SK-N-SH (cell line): ENCODE data around the gene TSPAN11. TPM values are rescaled to one million over a fixed set of nuclear protein-coding genes. Genes with fewer than 3 reads are reported as not detected.
A peak's percentile ranks its signal among the peaks of the same experiment; 100 is the strongest.

Source experiments
- CTCF ChIA-PET: fragments of 300-600, 350-600 bp; formaldehyde crosslinking; extraction: SDS; loops from one replicate; lab custom pipeline; 2021; lab: Yijun Ruan, JAX
- POLR2A ChIA-PET: fragments of 350-600 bp; sonication (Branson Sonifier 250); formaldehyde crosslinking; extraction: SDS; loops from one replicate; lab custom pipeline; 2020; ENCODE audit warnings: antibody characterized with exemption, inconsistent platforms; lab: Yijun Ruan, JAX
- DNase-seq: peaks from one replicate; pipeline ENCODE4 v3.0.0; 2012
- H2AFZ ChIP-seq: fragments of 200-600 bp; sonication (generic); 2 replicates; pipeline ENCODE4 v1.8.1; 2016; ENCODE audit warnings: antibody characterized with exemption, mild to moderate bottlenecking, low read depth
- H3F3A ChIP-seq: fragments of 200-600 bp; sonication (generic); replicated peaks from 2 replicates; pipeline ENCODE3; 2016; ENCODE audit warnings: antibody characterized with exemption, mild to moderate bottlenecking; ENCODE audit not compliant: insufficient read depth
- H3K27ac ChIP-seq, 2 experiments: fragments of 200-500 bp in 1 of 2; fragments of 200-600 bp in 1 of 2; sonication (Bioruptor generic) in 1 of 2; sonication (generic), shearing (Covaris generic) in 1 of 2; 2 replicates each; pipeline versions ENCODE4 v1.5.1 to v1.6.1; 2014 to 2016; ENCODE audit warnings: low read depth in 2 of 2, inconsistent platforms in 1 of 2, low read length in 1 of 2, mild to moderate bottlenecking in 1 of 2, mixed read lengths in 1 of 2
- H3K27me3 ChIP-seq: fragments of 200-600 bp; sonication (generic), shearing (Covaris generic); 2 replicates; pipeline ENCODE4 v1.6.1; 2016; ENCODE audit warnings: mixed run types; ENCODE audit not compliant: insufficient read depth
- H3K36me3 ChIP-seq, 2 experiments: fragments of 200-500 bp in 1 of 2; fragments of 200-600 bp in 1 of 2; sonication (Bioruptor generic) in 1 of 2; sonication (generic) in 1 of 2; replicated peaks in 1 of 2; 2 replicates each; pipeline versions ENCODE3 to v1.5.1; 2014 to 2016; ENCODE audit warnings: low read length in 1 of 2, mild to moderate bottlenecking in 1 of 2; ENCODE audit not compliant: insufficient read depth in 2 of 2, control insufficient read depth in 1 of 2
- H3K4me1 ChIP-seq, 2 experiments: fragments of 200-500 bp in 1 of 2; fragments of 200-600 bp in 1 of 2; sonication (Bioruptor generic) in 1 of 2; sonication (generic), shearing (Covaris generic) in 1 of 2; 2 replicates each; pipeline versions ENCODE4 v1.5.1 to v1.6.1; 2014 to 2016; ENCODE audit warnings: low read depth in 1 of 2, low read length in 1 of 2, mixed run types in 1 of 2; ENCODE audit not compliant: insufficient read depth in 2 of 2, control insufficient read depth in 1 of 2
- H3K4me2 ChIP-seq: fragments of 200-600 bp; sonication (generic), shearing (Covaris generic); 2 replicates; pipeline ENCODE4 v1.6.1; 2017; ENCODE audit warnings: mixed run types
- H3K4me3 ChIP-seq, 2 experiments: fragments of 200-500 bp in 1 of 2; fragments of 200-600 bp in 1 of 2; sonication (Bioruptor generic) in 1 of 2; sonication (generic), shearing (Covaris generic) in 1 of 2; 2 replicates each; pipeline versions ENCODE4 v1.5.1 to v1.8.1; 2014 to 2016; ENCODE audit warnings: low read depth in 2 of 2, inconsistent platforms in 1 of 2, low read length in 1 of 2, mild to moderate bottlenecking in 1 of 2, mixed read lengths in 1 of 2, moderate library complexity in 1 of 2
- H3K79me2 ChIP-seq: fragments of 200-600 bp; sonication (generic); 2 replicates; pipeline ENCODE4 v1.8.1; 2017; ENCODE audit warnings: mild to moderate bottlenecking; ENCODE audit not compliant: insufficient read depth
- H3K9ac ChIP-seq: fragments of 200-600 bp; sonication (generic); 2 replicates; pipeline ENCODE4 v1.6.1; 2017; ENCODE audit warnings: mixed run types
- H3K9me2 ChIP-seq: fragments of 200-600 bp; sonication (generic); 2 replicates; pipeline ENCODE4 v1.6.1; 2017; ENCODE audit warnings: mixed run types
- H3K9me3 ChIP-seq: fragments of 200-600 bp; sonication (generic); 2 replicates; pipeline ENCODE4 v1.6.1; 2017; ENCODE audit warnings: mixed run types, mild to moderate bottlenecking, moderate library complexity
- H4K20me1 ChIP-seq: fragments of 200-600 bp; sonication (generic); 2 replicates; pipeline ENCODE4 v1.6.1; 2017; ENCODE audit warnings: mild to moderate bottlenecking, mixed run types; ENCODE audit not compliant: insufficient read depth
- CHD2 ChIP-seq: fragments of 150-350 bp; IDR thresholded peaks from 2 replicates; pipeline ENCODE4 v1.6.1; 2018; ENCODE audit warnings: low read length; ENCODE audit not compliant: partially characterized antibody
- FOSL2 ChIP-seq: IDR thresholded peaks from 2 replicates; pipeline ENCODE4 v1.4.0; 2012; ENCODE audit warnings: low read depth, mild to moderate bottlenecking, moderate library complexity, borderline replicate concordance
- GABPA ChIP-seq: IDR thresholded peaks from 2 replicates; pipeline ENCODE4 v1.4.0; 2012; ENCODE audit warnings: low read depth, mild to moderate bottlenecking
- GATA2 ChIP-seq: sonication (generic); formaldehyde crosslinking; IDR thresholded peaks from 2 replicates; pipeline ENCODE4 v1.5.0; 2020; ENCODE audit warnings: mild to moderate bottlenecking, missing genetic modification reagents
- JUND ChIP-seq: IDR thresholded peaks from 2 replicates; pipeline ENCODE4 v1.4.0; 2012
- MXI1 ChIP-seq: IDR thresholded peaks from 2 replicates; pipeline ENCODE4 v1.6.1; 2012; ENCODE audit warnings: mild to moderate bottlenecking, low read depth, low read length, improper control_type of control experiment
- NFIC ChIP-seq: IDR thresholded peaks from 2 replicates; pipeline ENCODE4 v1.4.0; 2012; ENCODE audit warnings: borderline replicate concordance
- RAD21 ChIP-seq: IDR thresholded peaks from 2 replicates; pipeline ENCODE4 v1.6.1; 2012; ENCODE audit warnings: mild to moderate bottlenecking, low read length
- RCOR1 ChIP-seq: fragments of 150-350 bp; IDR thresholded peaks from 2 replicates; pipeline ENCODE4 v1.6.1; 2017; ENCODE audit warnings: antibody characterized with exemption, low read length
- RFX5 ChIP-seq: IDR thresholded peaks from 2 replicates; pipeline ENCODE4 v1.6.1; 2012; ENCODE audit warnings: mild to moderate bottlenecking, improper control_type of control experiment, low read length
- RXRA ChIP-seq: IDR thresholded peaks from 2 replicates; pipeline ENCODE4 v1.4.0; 2012; ENCODE audit warnings: low read depth, mild to moderate bottlenecking, borderline replicate concordance
- SMC3 ChIP-seq: IDR thresholded peaks from 2 replicates; pipeline ENCODE4 v1.6.1; 2012; ENCODE audit warnings: low read depth, low read length, improper control_type of control experiment
- TAF1 ChIP-seq: IDR thresholded peaks from 2 replicates; pipeline ENCODE4 v1.6.1; 2012; ENCODE audit warnings: low read depth, mild to moderate bottlenecking, low read length, moderate library complexity, borderline replicate concordance
- TCF12 ChIP-seq: IDR thresholded peaks from 2 replicates; pipeline ENCODE4 v1.4.0; 2012
- TEAD4 ChIP-seq: IDR thresholded peaks from 2 replicates; pipeline ENCODE4 v1.4.0; 2012; ENCODE audit warnings: mild to moderate bottlenecking, borderline replicate concordance; ENCODE audit not compliant: insufficient read depth
- WGBS: methylation state at CpG from one replicate; pipeline ENCODE4 v1.1.6; 2017; ENCODE audit warnings: low lambda C conversion rate; 5-methylcytosine and 5-hydroxymethylcytosine counted together
- polyA plus RNA-seq, 3 experiments: library from polyadenylated mRNA; depleted of rRNA; stranded (reverse); fragments of >200 nt; gene quantifications; 2 replicates each; pipeline ENCODE4 v1.2.3, GENCODE V29; 2012
- TF ChIP-seq, protein P1 (sequence below): fragments of 150-350 bp; IDR thresholded peaks from 2 replicates; pipeline ENCODE4 v1.6.1; 2016; ENCODE audit warnings: mild to moderate bottlenecking, low read depth, low read length
- TF ChIP-seq, protein P2 (sequence below): IDR thresholded peaks from 2 replicates; pipeline ENCODE4 v1.4.0; 2012; ENCODE audit warnings: low read depth, borderline replicate concordance
- TF ChIP-seq, protein P3 (sequence below): IDR thresholded peaks from 2 replicates; pipeline ENCODE4 v1.6.1; 2012; ENCODE audit warnings: mild to moderate bottlenecking, low read depth, low read length, moderate library complexity
- TF ChIP-seq, protein P4 (sequence below): IDR thresholded peaks from 2 replicates; pipeline ENCODE4; 2012

TSPAN11 gene
- polyA plus RNA-seq, 1 of the 3 experiments (the other 2 are of a cell fraction) = 6.4 TPM

DNA sequence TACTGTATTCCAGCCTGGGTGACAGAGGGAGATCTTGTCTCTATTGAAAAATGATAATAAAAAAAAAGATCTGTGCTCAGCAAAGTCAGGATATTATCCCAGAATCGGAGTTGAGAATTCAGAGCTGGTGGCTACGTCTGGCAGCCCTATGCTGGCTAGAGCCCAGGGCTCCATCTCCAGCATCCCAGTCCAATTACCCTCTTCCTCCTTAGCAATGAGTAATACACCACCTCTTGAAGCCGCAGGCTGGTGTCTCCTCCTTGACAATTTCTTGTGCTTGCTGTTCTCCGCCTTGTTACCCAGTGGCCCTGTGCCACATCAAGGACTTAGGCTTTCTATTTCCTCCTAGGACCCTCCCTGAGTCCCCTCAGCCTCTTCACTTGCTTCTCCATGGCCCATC lies 108.7 kb downstream of the TSPAN11 start (continued):
- TF ChIP-seq, protein P1, sequence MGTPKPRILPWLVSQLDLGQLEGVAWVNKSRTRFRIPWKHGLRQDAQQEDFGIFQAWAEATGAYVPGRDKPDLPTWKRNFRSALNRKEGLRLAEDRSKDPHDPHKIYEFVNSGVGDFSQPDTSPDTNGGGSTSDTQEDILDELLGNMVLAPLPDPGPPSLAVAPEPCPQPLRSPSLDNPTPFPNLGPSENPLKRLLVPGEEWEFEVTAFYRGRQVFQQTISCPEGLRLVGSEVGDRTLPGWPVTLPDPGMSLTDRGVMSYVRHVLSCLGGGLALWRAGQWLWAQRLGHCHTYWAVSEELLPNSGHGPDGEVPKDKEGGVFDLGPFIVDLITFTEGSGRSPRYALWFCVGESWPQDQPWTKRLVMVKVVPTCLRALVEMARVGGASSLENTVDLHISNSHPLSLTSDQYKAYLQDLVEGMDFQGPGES = no peak
- TF ChIP-seq TCF12 = no peak
- TF ChIP-seq CHD2 = no peak
- TF ChIP-seq, protein P2, sequence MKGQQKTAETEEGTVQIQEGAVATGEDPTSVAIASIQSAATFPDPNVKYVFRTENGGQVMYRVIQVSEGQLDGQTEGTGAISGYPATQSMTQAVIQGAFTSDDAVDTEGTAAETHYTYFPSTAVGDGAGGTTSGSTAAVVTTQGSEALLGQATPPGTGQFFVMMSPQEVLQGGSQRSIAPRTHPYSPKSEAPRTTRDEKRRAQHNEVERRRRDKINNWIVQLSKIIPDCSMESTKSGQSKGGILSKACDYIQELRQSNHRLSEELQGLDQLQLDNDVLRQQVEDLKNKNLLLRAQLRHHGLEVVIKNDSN = no peak
- TF ChIP-seq MXI1 = no peak

DNA sequence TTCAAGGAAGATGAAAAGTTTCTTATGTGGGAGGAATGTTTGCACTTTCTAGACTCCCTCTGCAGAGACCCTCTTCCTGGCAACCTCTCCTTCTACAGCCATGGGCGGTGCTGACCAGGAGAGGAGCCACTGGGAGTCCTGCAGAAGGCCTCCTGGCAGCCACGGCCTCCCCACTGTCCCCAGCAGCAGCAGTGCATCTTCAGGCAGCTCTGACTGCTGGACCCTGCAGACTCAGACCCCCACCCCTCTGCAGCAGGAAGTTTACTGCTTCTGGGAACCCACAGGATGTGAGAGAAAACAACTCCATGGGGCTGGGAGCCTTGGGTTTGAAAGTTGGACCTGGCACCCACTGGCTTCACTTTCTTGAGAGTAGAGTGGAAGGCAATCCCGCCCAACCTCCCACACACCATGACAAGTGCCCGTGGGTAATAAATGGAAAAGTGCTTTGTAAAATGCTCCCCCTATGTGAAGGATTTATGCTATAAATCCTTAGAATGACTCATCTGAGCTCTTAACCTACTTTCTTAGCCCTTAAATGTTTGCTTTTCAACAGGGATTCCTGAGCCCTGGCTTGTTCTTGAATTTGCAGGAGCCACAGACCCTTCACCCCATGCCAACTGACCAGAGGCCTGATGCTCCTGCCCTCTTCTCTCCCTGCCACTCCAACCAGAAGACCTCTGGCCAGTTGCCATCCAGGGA lies 109.6 kb downstream of the TSPAN11 start:
- DNase-seq = no peak
- H3K4me1 ChIP-seq = no peaks in the 10 kb centered on the region
- H3K9me3 ChIP-seq = no peaks in the 10 kb centered on the region
- H3K27ac ChIP-seq = no peak overlapping the region
- H4K20me1 ChIP-seq = no peaks in the 10 kb centered on the region
- CTCF ChIA-PET = interaction anchor here (0.9 kb wide), 1 partner anchor 160 kb away, joined by 3 read pairs; no protein-coding TSS in a partner anchor
- WGBS = 77% methylated on average over 4 of the region's 4 CpGs
- no peaks in the 10 kb centered on the region for H3K9me2 ChIP-seq
- no peaks in the 10 kb centered on the region for H3K79me2 ChIP-seq
- POLR2A ChIA-PET = no interaction called here
- H3K4me3 ChIP-seq = no peak overlapping the region
- no peak overlapping the region for H3K4me2 ChIP-seq
- TF ChIP-seq JUND (no peak; the same call in 1 of the 2 replicates), NFIC (no peak), TAF1 (no peak), RCOR1 (no peak), GATA2 (CRISPR knock-in tag) (no peak), FOSL2 (peak; percentile 39; the same call in 1 of the 2 replicates), GABPA (no peak), RFX5 (no peak), RAD21 (no peak), RXRA (no peak), TCF12 (no peak), SMC3 (no peak), TEAD4 (no peak)
- TF ChIP-seq, protein P3, sequence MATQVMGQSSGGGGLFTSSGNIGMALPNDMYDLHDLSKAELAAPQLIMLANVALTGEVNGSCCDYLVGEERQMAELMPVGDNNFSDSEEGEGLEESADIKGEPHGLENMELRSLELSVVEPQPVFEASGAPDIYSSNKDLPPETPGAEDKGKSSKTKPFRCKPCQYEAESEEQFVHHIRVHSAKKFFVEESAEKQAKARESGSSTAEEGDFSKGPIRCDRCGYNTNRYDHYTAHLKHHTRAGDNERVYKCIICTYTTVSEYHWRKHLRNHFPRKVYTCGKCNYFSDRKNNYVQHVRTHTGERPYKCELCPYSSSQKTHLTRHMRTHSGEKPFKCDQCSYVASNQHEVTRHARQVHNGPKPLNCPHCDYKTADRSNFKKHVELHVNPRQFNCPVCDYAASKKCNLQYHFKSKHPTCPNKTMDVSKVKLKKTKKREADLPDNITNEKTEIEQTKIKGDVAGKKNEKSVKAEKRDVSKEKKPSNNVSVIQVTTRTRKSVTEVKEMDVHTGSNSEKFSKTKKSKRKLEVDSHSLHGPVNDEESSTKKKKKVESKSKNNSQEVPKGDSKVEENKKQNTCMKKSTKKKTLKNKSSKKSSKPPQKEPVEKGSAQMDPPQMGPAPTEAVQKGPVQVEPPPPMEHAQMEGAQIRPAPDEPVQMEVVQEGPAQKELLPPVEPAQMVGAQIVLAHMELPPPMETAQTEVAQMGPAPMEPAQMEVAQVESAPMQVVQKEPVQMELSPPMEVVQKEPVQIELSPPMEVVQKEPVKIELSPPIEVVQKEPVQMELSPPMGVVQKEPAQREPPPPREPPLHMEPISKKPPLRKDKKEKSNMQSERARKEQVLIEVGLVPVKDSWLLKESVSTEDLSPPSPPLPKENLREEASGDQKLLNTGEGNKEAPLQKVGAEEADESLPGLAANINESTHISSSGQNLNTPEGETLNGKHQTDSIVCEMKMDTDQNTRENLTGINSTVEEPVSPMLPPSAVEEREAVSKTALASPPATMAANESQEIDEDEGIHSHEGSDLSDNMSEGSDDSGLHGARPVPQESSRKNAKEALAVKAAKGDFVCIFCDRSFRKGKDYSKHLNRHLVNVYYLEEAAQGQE = no peak
- TF ChIP-seq, protein P2 = no peak
- TF ChIP-seq, protein P4, sequence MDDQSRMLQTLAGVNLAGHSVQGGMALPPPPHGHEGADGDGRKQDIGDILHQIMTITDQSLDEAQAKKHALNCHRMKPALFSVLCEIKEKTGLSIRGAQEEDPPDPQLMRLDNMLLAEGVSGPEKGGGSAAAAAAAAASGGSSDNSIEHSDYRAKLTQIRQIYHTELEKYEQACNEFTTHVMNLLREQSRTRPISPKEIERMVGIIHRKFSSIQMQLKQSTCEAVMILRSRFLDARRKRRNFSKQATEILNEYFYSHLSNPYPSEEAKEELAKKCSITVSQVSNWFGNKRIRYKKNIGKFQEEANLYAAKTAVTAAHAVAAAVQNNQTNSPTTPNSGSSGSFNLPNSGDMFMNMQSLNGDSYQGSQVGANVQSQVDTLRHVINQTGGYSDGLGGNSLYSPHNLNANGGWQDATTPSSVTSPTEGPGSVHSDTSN = peak; percentile 47
- TF ChIP-seq, all 33 proteins: peak for 2
- Histone ChIP-seq H3K27me3 (no peaks in the 10 kb centered on the region), H2AFZ (no peak overlapping the region), H3K9ac (no peak overlapping the region), H3K36me3 (no peaks in the 10 kb centered on the region), H3F3A (no peaks in the 10 kb centered on the region)
